ENCODE results near the gene QRSL1.
"Not testable (repeated sequence)": the region's sequence is repeated elsewhere in the genome, so short reads cannot be mapped to it uniquely, and the experiment has no call there.

The QRSL1 gene

GRCh38 chr6:106629103-106629858, at the start of gene QRSL1, which contains the start of gene RTN4IP1:
QRSL1 (plus strand) TSS chr6:106629578; CDS start chr6:106629682, 104 bp downstream.
RTN4IP1 (minus strand) TSS chr6:106629498; CDS start chr6:106629021, 477 bp downstream.
- DNase-seq, result peak; percentile 80

GRCh38 chr6:106581468-106581867, 47.9 kb upstream of the QRSL1 start:
- DNase-seq, result no peak

- DNase-seq, result no peak
Observed at GRCh38 chr6:106586815-106587415, 42.5 kb upstream of the QRSL1 start.

- not testable (repeated sequence) for DNase-seq
Observed at GRCh38 chr6:106588937-106589336, 40.4 kb upstream of the QRSL1 start.

- no peak for DNase-seq
Observed at GRCh38 chr6:106591111-106591825, 38.1 kb upstream of the QRSL1 start.

GRCh38 chr6:106599440-106599839, 29.9 kb upstream of the QRSL1 start:
- DNase-seq, result no peak

- no peak for DNase-seq
Observed at GRCh38 chr6:106600329-106600728, 29.0 kb upstream of the QRSL1 start.

GRCh38 chr6:106608080-106608668, 21.2 kb upstream of the QRSL1 start:
- DNase-seq, result no peak

- DNase-seq, result no peak
Observed at GRCh38 chr6:106609699-106610098, 19.7 kb upstream of the QRSL1 start.

GRCh38 chr6:106611030-106611429, 18.3 kb upstream of the QRSL1 start:
- no peak for DNase-seq

- DNase-seq, result no peak
Observed at GRCh38 chr6:106612671-106613416, 16.5 kb upstream of the QRSL1 start.

- no peak for DNase-seq
Observed at GRCh38 chr6:106613590-106613989, 15.8 kb upstream of the QRSL1 start.

GRCh38 chr6:106614166-106614565, 15.2 kb upstream of the QRSL1 start:
- no peak for DNase-seq

- DNase-seq, result no peak
Observed at GRCh38 chr6:106614592-106615257, 14.7 kb upstream of the QRSL1 start.

GRCh38 chr6:106617302-106617701, 12.1 kb upstream of the QRSL1 start:
- no peak for DNase-seq

GRCh38 chr6:106617857-106618256, 11.5 kb upstream of the QRSL1 start:
- DNase-seq, result no peak

- no peak for DNase-seq
Observed at GRCh38 chr6:106618324-106618723, 11.1 kb upstream of the QRSL1 start.

GRCh38 chr6:106619223-106619622, 10.2 kb upstream of the QRSL1 start:
- no peak for DNase-seq

GRCh38 chr6:106620931-106621672, 8.3 kb upstream of the QRSL1 start:
- DNase-seq, result no peak

- DNase-seq, result no peak
Observed at GRCh38 chr6:106622412-106622811, 7.0 kb upstream of the QRSL1 start.

GRCh38 chr6:106623039-106623438, 6.3 kb upstream of the QRSL1 start:
- DNase-seq, result no peak

Data from activated CD4-positive, CD25-positive, alpha-beta regulatory T cell treated with anti-CD3 and anti-CD28 coated beads, Interleukin-2, amount 50 U/mL, for 72 hours (primary cell).